Activated CD4-positive, alpha-beta T cell treated with anti-CD3 and anti-CD28 coated beads, Interleukin-2, amount 50 U/mL, for 1 hour (primary cell): ENCODE data around the gene TPPP.
A peak's percentile ranks its signal among the peaks of the same experiment; 100 is the strongest.

Experiments used
- DNase-seq: peaks from one replicate; pipeline ENCODE4 v3.0.0-alpha.2; 2020

Gene TPPP

DNA sequence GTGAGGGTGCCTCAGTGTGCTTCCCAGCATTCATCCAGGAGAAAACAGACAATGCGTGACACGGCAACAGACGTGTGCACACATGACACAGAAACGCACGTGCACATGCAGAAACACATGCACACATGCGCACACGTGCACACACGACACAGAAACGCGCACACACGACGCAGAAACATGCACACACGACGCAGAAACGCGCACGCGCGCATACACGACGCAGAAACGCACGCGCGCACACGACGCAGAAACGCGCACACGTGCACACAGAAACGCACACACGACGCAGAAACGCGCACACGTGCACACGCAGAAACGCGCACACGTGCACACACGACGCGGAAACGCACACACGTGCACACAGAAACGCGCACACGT is 16.5 kb downstream of the TPPP start:
- DNase-seq, result no peak

- no peak for DNase-seq
These were observed 17.1 kb downstream of the TPPP start for GRCh38 chr5:675871-676698.

DNA sequence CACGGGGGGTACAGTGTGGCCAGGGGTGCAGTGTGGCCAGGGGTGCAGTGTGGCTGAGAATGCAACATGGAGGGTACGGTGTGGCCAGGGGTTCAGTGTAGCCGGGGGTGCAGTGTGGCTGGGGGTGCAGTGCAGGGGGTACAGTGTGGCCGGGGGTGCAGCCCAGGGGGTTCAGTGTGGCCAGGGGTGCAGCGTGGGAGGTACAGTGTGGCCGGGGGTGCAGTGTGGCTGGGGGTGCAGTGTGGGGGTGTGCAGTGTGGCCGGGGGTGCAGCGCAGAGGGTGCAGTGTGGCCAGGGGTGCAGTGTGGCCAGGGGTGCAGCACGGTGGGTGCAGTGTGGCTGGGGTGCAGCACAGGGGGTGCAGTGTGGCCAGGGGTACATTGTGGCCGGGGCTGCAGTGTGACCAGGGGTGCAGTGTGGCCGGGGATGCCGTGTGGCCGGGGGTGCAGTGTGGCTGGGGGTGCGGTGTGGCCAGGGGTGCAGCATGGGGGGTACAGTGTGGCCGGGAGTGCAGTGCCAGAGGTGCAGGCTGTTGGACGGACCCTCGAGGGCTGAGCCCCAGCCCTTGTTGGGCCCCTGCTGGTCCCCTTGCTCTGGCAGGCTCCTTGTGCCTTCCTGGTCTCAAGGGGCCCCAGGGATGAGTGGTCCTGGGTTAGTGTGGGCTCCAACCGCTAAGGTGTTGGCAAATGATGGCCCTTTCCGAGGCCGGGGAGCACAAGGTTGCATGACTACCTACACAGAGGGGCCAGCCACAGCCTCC is 17.9 kb downstream of the TPPP start:
- DNase-seq, result no peak

DNA sequence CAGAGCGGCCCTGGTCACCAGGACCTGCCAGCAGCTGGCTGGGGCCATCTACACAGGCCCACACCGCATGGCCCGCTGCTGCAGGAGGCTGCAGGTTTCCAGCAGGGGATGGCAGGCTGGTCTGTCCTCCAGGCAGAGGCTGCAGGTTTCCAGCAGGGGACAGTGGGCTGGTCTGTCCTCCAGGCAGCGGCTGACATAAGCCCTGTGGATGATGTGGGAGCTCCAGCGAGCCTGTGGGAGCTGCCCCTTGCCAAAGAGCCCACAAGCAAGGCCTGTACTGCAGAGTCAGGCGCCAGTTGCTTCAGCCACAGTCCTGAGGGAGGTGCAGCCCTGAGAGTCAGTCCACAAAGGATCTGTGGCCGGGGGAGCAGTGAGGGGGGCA is 18.5 kb downstream of the TPPP start:
- DNase-seq, result no peak

DNA sequence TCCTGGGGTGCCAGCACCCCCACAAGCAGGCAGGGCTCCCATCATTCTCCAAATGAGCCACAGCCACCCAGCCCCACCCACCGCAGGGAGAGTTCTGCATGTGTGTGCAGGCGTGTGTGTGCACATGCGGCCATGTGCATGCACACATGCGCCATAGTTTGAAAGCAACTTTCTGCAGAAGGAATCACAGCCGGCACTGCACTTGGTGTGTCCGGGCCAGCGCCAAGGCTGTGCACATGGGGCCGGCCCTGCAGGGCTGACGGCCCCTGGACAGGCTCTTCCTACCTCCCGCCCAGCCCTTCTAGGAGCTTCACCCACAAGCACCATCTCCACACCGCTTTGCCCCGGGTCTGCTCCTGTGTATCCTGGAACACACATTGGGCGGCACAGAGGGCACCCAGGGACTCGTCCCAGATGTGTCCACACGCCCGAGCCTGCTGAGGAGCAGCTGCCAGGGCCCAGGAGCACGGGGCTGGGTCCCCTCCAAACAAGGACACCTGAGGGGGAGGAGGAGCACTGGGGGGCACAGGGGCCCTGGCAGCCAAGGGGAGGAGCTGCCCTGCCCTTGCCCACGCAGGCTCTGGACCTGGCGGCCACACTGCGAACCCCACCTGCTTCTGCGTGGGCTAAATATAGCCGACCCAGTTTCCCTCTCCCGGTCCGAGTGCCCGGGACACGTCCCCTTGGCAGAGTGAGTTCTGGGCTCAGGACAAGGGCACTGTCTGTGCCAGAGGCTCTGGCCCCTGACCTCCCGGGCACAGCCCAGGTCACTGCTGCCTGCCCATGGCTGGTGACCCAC is 19.1 kb downstream of the TPPP start:
- DNase-seq, result no peak

- no peak for DNase-seq
These were observed 19.9 kb downstream of the TPPP start for GRCh38 chr5:673161-673830.

DNA sequence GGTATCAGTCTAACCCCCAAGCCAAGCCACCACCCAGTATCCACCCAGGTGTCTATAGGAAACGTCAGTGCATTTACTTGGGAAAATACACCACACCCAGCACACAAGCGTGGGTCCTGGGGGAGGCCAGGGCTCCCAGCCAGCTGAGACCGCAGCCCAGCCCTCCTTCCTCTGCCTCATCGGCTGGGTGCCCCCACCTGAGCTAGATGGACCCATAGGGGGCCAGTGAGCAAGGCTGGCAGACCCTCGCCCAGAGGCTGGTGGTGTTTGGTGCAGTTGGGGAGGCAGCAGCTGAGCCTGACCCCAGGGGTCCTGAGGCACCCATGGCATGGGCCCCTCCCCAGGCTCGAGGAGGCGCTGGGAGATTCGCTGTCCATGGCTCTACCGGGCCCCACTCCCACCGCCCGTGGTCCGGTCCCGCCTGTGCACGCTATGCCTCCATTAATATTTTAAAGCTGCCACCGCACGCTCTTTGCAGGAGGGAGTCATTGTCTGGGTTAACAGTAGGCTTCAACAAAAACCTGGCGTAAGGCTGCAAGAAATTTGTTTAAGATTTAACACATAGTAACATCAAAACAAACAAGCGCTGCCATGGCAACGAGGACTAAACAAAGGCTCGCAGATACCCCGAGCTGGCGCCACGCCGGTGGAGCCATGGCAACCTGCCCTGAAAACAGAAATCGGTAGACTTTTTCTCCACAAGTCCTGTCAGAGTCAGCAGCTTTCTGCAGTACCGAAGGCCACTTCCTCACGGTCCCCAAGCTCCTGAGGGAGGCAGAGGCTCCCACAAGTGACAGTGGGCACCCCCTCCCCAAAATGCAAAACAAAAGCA is 20.6 kb downstream of the TPPP start:
- DNase-seq, result peak; percentile 91

GRCh38 chr5:671459-672328 is 21.5 kb downstream of the TPPP start:
- peak; percentile 72 for DNase-seq

- DNase-seq, result no peak
These were observed 22.5 kb downstream of the TPPP start for GRCh38 chr5:670396-671270.

GRCh38 chr5:669842-670395 is 23.2 kb downstream of the TPPP start:
- no peak for DNase-seq

DNA sequence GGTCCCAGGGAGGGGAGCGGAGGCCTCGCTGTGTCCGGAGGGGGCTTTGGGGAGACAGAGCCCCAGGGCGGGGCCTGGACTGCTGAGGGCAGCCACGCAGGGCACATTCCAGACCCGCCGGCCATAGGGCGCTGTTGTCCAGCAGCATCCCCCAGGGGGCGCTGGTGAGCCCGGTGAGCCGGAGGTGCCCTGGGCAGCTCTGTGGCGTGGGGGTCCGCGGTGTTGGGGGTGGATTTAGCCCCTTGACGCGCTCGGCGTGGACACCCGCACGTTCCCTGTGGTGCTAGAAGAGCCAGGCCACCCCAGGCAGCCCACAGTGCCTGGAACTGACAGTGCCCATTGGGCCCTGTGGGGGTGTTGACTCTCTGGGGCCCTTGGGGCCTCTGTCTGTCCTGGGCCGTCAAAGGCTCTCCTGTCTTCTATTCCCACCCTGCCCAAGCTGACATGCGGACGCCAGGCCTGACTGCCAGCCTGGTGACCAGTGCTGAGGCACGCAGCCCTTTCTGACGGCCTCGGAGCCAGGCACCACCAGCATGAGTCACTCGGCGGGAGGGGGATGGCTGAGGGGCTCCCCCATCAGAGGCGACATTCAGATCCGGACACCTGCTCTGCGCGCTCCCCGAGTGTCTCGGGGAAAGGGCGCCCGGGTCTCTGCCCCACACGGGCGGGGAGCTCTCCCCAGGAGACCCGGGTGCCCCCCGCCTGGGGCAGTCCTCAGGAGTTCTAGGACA is 23.9 kb downstream of the TPPP start:
- peak; percentile 23 for DNase-seq

GRCh38 chr5:668283-668995 is 24.7 kb downstream of the TPPP start:
- DNase-seq, result no peak

GRCh38 chr5:666816-667498 is 26.2 kb downstream of the TPPP start:
- DNase-seq, result no peak

- DNase-seq, result no peak
These were observed 27.0 kb downstream of the TPPP start for GRCh38 chr5:665956-666711.

DNA sequence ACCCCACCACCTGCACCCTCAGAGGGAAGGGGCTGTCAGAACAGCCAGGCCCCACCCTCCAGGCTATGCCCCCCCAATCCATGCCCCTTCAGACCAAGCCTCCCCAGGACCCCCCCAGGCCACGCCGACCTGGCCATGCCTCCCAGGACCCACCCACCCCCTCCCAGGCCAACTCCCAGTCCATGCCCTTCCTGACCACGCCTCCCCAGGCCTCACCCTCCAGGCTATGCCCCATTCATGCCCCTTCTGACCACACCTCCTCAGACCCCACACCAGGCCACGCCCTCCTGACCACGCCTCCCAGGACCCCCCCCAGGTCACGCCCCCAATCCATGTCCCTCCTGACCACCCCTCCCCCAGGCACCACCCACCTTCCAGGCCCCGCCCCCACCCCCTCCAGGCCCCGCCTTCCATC is 27.6 kb downstream of the TPPP start:
- DNase-seq, result no peak

DNA sequence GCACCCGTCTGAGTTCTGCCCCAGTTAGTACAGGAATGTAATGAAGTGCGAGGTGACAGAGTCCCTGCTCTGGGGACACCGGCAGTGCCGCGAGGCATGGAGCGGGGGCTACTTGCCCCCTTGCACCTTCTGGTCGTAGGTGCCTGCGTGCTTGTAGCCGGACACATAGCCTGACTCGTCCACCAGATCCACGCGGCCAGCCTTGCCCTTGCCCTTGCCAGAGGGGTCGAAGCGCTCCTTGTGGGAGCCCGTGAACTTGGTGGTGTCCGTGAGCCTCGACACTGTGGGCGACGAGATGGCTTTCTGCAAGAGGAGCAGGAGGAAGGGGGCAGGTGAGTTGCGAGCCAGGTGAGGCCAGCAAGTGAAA is 28.2 kb downstream of the TPPP start:
- DNase-seq, result no peak
